ENCODE results near the gene NEU4. TPM values are rescaled to one million over a fixed set of nuclear protein-coding genes. Genes with fewer than 3 reads are reported as not detected.

Gene NEU4
- total RNA-seq, 2 experiments from 2014 or later, result 0.84 TPM; not detected in 1

GRCh38 chr2:241842067-241842415 lies 33.0 kb downstream of the NEU4 start:
- H3K4me1 ChIP-seq (ENCODE audit: insufficient read depth, low read length, poor library complexity, severe bottlenecking), result no peaks in the 10 kb centered on the region
- no peak overlapping the region for H2AFZ ChIP-seq (ENCODE audit: low read length)
- H3K4me3 ChIP-seq (ENCODE audit: low read depth, low read length, poor library complexity, severe bottlenecking), result no peak overlapping the region
- TF ChIP-seq EZH2phosphoT487 (IDR thresholded peaks at IDR 0.05; ENCODE audit: borderline replicate concordance, low read depth, low read length) (no peak), CTCF (conservative IDR thresholded peaks at IDR 0.05; ENCODE audit: low read length) (no peak)
- H4K20me1 ChIP-seq (ENCODE audit: insufficient read depth, low read length), result no peaks in the 10 kb centered on the region
- CTCF ChIA-PET (ENCODE audit: unreplicated experiment), result interaction anchor here (0.6 kb wide), 1 partner anchor 9 kb away, joined by 3 read pairs; no protein-coding TSS in a partner anchor
- DNase-seq (ENCODE audit: low spot score), result no peak
- no peaks in the 10 kb centered on the region for H3K79me2 ChIP-seq (ENCODE audit: insufficient read depth, low read depth, low read length)
- no peak overlapping the region for H3K4me2 ChIP-seq (ENCODE audit: low read length)
- no peaks in the 10 kb centered on the region for H3K36me3 ChIP-seq (ENCODE audit: insufficient read depth, low read length)
- BruUV-seq (replicated peaks), result no TSS peak
- POLR2A ChIA-PET, result no interaction called here
- no peak overlapping the region for H3K27ac ChIP-seq (ENCODE audit: low read depth, low read length, poor library complexity, severe bottlenecking)
- intact Hi-C loops (cut with micrococcal nuclease; ENCODE audit: unreplicated experiment), result no loop called here
- no peaks in the 10 kb centered on the region for H3K9me3 ChIP-seq (ENCODE audit: low read length)
- no peaks in the 10 kb centered on the region for H3K9me2 ChIP-seq (ENCODE audit: insufficient read depth, low read length)

GRCh38 chr2:241842620-241843211 lies 33.7 kb downstream of the NEU4 start:
- TF ChIP-seq CTCF (conservative IDR thresholded peaks at IDR 0.05; ENCODE audit: low read length) (no peak), EZH2phosphoT487 (IDR thresholded peaks at IDR 0.05; ENCODE audit: borderline replicate concordance, low read depth, low read length) (no peak)
- Histone ChIP-seq H3K4me3 (ENCODE audit: low read depth, low read length, poor library complexity, severe bottlenecking) (no peak overlapping the region), H3K9me2 (ENCODE audit: insufficient read depth, low read length) (no peaks in the 10 kb centered on the region), H3K27ac (ENCODE audit: low read depth, low read length, poor library complexity, severe bottlenecking) (no peak overlapping the region), H3K9me3 (ENCODE audit: low read length) (no peaks in the 10 kb centered on the region), H3K4me1 (ENCODE audit: insufficient read depth, low read length, poor library complexity, severe bottlenecking) (no peaks in the 10 kb centered on the region), H3K36me3 (ENCODE audit: insufficient read depth, low read length) (no peaks in the 10 kb centered on the region), H3K79me2 (ENCODE audit: insufficient read depth, low read depth, low read length) (no peaks in the 10 kb centered on the region), H2AFZ (ENCODE audit: low read length) (no peak overlapping the region), H3K4me2 (ENCODE audit: low read length) (no peak overlapping the region), H4K20me1 (ENCODE audit: insufficient read depth, low read length) (no peaks in the 10 kb centered on the region)
- intact Hi-C loops (cut with micrococcal nuclease; ENCODE audit: unreplicated experiment), result no loop called here
- ChIA-PET POLR2A (no interaction called here), CTCF (ENCODE audit: unreplicated experiment) (no interaction called here)
- no TSS peak for BruUV-seq (replicated peaks)
- DNase-seq (ENCODE audit: low spot score), result no peak

DNA sequence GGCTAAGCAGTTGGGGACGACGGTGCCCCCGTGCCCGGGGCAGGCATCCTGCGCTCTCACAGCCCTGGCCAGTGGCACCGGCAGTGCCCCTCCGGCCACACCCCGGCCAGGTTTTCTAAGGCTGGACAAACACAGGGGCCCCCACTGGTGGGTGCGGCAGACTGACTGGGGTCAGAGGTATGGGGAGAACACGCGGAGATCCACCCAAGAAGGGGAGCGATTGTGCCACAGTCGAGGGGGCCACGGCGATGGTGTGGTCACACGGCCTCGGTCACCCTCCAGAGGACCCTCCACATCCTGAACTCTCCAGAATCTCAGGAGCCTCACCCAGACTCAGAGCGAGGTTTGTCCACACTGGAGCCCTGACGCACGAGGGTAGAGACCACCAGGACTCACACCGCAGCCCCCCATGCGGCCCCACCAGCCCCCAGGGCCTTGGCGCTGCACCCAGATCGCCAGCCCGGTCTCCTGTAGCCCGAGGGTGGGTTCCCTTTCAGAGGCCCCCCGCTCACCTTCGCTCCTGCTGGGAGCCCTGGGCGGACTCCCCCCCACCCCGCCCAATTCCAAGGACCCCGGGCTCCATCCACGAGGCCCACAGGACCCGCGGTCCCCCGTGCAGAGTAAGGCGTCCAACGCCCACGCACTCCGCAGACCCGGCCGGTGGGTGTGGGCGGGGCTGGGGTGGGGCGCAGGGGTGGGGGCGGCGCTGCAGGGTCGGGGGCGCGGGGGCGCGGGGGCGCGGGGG lies 34.5 kb downstream of the NEU4 start:
- Histone ChIP-seq H3K4me3 (ENCODE audit: low read depth, low read length, poor library complexity, severe bottlenecking) (no peak overlapping the region), H3K79me2 (ENCODE audit: insufficient read depth, low read depth, low read length) (no peaks in the 10 kb centered on the region), H3K4me1 (ENCODE audit: insufficient read depth, low read length, poor library complexity, severe bottlenecking) (no peaks in the 10 kb centered on the region), H4K20me1 (ENCODE audit: insufficient read depth, low read length) (no peaks in the 10 kb centered on the region), H2AFZ (ENCODE audit: low read length) (no peak overlapping the region), H3K36me3 (ENCODE audit: insufficient read depth, low read length) (no peaks in the 10 kb centered on the region), H3K4me2 (ENCODE audit: low read length) (no peak overlapping the region), H3K9me3 (ENCODE audit: low read length) (no peaks in the 10 kb centered on the region), H3K9me2 (ENCODE audit: insufficient read depth, low read length) (no peaks in the 10 kb centered on the region), H3K27ac (ENCODE audit: low read depth, low read length, poor library complexity, severe bottlenecking) (no peak overlapping the region)
- ChIA-PET CTCF (ENCODE audit: unreplicated experiment) (no interaction called here), POLR2A (no interaction called here)
- TF ChIP-seq CTCF (conservative IDR thresholded peaks at IDR 0.05; ENCODE audit: low read length) (no peak), EZH2phosphoT487 (IDR thresholded peaks at IDR 0.05; ENCODE audit: borderline replicate concordance, low read depth, low read length) (no peak)
- no peak for DNase-seq (ENCODE audit: low spot score)
- BruUV-seq (replicated peaks), result no TSS peak
- intact Hi-C loops (cut with micrococcal nuclease; ENCODE audit: unreplicated experiment), result no loop called here

Measured in OCI-LY7 (cell line).